Loucy (cell line): ENCODE data around the gene NEUROG3.

Experiments
- H2AFZ ChIP-seq: fragments of 200-600 bp; sonication (generic); 2 replicates; pipeline ENCODE4 v1.6.0; 2016; ENCODE audit warnings: antibody characterized with exemption, mild to moderate bottlenecking, low read length, moderate library complexity
- H3F3A ChIP-seq: fragments of 200-600 bp; 2 replicates; pipeline ENCODE4 v1.6.0; 2016; ENCODE audit warnings: antibody characterized with exemption, low read depth, mild to moderate bottlenecking
- H3K27me3 ChIP-seq: fragments of 200-600 bp; sonication (generic); 2 replicates; pipeline ENCODE4 v1.6.1; 2014; ENCODE audit warnings: low read length, mild to moderate bottlenecking; ENCODE audit not compliant: insufficient read depth, poor library complexity, severe bottlenecking
- H3K36me3 ChIP-seq: fragments of 200-600 bp; sonication (generic); 2 replicates; pipeline ENCODE4 v1.6.1; 2016; ENCODE audit warnings: low read length; ENCODE audit not compliant: insufficient read depth
- H3K4me1 ChIP-seq: fragments of 200-600 bp; sonication (generic); 2 replicates; pipeline ENCODE4 v1.5.1; 2014; ENCODE audit warnings: low read length, mild to moderate bottlenecking; ENCODE audit not compliant: insufficient read depth, poor library complexity, severe bottlenecking
- H3K4me2 ChIP-seq: fragments of 200-600 bp; sonication (generic); 2 replicates; pipeline ENCODE4 v1.6.0; 2014; ENCODE audit warnings: antibody characterized with exemption, low read length, low read depth, mild to moderate bottlenecking; ENCODE audit not compliant: poor library complexity, severe bottlenecking
- H3K4me3 ChIP-seq: fragments of 200-600 bp; sonication (generic); 2 replicates; pipeline ENCODE4 v1.5.1; 2014; ENCODE audit warnings: low read length, mild to moderate bottlenecking, mixed read lengths; ENCODE audit not compliant: poor library complexity, severe bottlenecking
- H3K79me2 ChIP-seq: fragments of 200-600 bp; sonication (generic); 2 replicates; pipeline ENCODE4 v1.6.1; 2014; ENCODE audit warnings: low read length; ENCODE audit not compliant: insufficient read depth
- H3K9ac ChIP-seq: fragments of 200-600 bp; sonication (generic); 2 replicates; pipeline ENCODE4 v1.6.0; 2014; ENCODE audit warnings: mild to moderate bottlenecking, low read depth, low read length, moderate library complexity; ENCODE audit not compliant: poor library complexity, severe bottlenecking
- H3K9me2 ChIP-seq: fragments of 200-600 bp; sonication (generic); replicated peaks from 2 replicates; pipeline ENCODE4 v1.6.1; 2016; ENCODE audit warnings: low read depth, low read length, mixed read lengths
- H3K9me3 ChIP-seq: fragments of 200-600 bp; sonication (generic); 2 replicates; pipeline ENCODE4 v1.6.1; 2014; ENCODE audit warnings: mild to moderate bottlenecking, antibody characterized with exemption, low read length, low read depth; ENCODE audit not compliant: insufficient read depth
- H4K20me1 ChIP-seq: fragments of 200-600 bp; sonication (generic); 2 replicates; pipeline ENCODE4 v1.6.0; 2014; ENCODE audit warnings: antibody characterized with exemption, low read length, mild to moderate bottlenecking; ENCODE audit not compliant: insufficient read depth, poor library complexity, severe bottlenecking
- EZH2phosphoT487 ChIP-seq: fragments of 200-600 bp; IDR thresholded peaks from 2 replicates; pipeline ENCODE4 v1.6.1; 2018; ENCODE audit warnings: antibody characterized with exemption, mild to moderate bottlenecking, moderate library complexity, borderline replicate concordance
- TF ChIP-seq, protein P1 (sequence below): fragments of 200-600 bp; sonication (generic); conservative IDR thresholded peaks from 2 replicates; pipeline ENCODE4 v1.5.1; 2014; ENCODE audit warnings: mild to moderate bottlenecking, antibody characterized with exemption, low read length

The NEUROG3 gene

GRCh38 chr10:69552268-69552667, 21.0 kb downstream of the NEUROG3 start:
- Histone ChIP-seq H3K9me2 (no peaks in the 10 kb centered on the region), H3K4me3 (no peak overlapping the region), H3K9me3 (peaks cover 22% of the 10 kb centered on the region), H3K36me3 (no peaks in the 10 kb centered on the region), H3K27me3 (no peaks in the 10 kb centered on the region), H4K20me1 (no peaks in the 10 kb centered on the region), H3K4me2 (no peak overlapping the region), H3K9ac (no peak overlapping the region), H3F3A (no peaks in the 10 kb centered on the region), H3K4me1 (no peaks in the 10 kb centered on the region), H3K79me2 (no peaks in the 10 kb centered on the region), H2AFZ (no peak overlapping the region)
- TF ChIP-seq, protein P1, sequence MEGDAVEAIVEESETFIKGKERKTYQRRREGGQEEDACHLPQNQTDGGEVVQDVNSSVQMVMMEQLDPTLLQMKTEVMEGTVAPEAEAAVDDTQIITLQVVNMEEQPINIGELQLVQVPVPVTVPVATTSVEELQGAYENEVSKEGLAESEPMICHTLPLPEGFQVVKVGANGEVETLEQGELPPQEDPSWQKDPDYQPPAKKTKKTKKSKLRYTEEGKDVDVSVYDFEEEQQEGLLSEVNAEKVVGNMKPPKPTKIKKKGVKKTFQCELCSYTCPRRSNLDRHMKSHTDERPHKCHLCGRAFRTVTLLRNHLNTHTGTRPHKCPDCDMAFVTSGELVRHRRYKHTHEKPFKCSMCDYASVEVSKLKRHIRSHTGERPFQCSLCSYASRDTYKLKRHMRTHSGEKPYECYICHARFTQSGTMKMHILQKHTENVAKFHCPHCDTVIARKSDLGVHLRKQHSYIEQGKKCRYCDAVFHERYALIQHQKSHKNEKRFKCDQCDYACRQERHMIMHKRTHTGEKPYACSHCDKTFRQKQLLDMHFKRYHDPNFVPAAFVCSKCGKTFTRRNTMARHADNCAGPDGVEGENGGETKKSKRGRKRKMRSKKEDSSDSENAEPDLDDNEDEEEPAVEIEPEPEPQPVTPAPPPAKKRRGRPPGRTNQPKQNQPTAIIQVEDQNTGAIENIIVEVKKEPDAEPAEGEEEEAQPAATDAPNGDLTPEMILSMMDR, result no peak
- TF ChIP-seq EZH2phosphoT487, result no peak

DNA sequence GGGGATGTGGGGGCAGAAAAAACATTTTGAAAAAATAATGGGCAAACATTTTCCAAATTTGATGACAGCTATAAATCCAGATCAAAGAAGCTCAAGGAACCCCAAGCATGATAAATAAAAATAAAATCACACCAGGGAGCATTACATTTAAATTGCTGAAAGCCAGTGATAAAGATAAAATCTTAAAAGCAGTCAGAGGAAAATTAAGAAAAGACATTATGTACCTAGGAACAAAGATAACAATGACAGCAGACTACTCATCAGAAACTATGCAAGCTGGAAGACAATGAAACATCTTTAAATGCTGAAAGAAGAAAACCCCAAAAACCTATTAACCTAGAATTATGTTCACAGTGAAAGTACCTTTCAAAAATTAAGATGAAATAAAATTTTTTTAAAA, 23.3 kb downstream of the NEUROG3 start:
- Histone ChIP-seq H3K4me3 (no peak overlapping the region), H3K9me2 (no peaks in the 10 kb centered on the region), H3K36me3 (no peaks in the 10 kb centered on the region), H3K9me3 (peaks cover 22% of the 10 kb centered on the region), H4K20me1 (no peaks in the 10 kb centered on the region), H3K9ac (no peak overlapping the region), H3F3A (no peaks in the 10 kb centered on the region), H3K4me1 (no peaks in the 10 kb centered on the region), H2AFZ (no peak overlapping the region), H3K79me2 (no peaks in the 10 kb centered on the region), H3K4me2 (no peak overlapping the region), H3K27me3 (no peaks in the 10 kb centered on the region)
- TF ChIP-seq, protein P1, result no peak
- TF ChIP-seq EZH2phosphoT487, result no peak

- H3K4me2 ChIP-seq, result no peak overlapping the region
- no peak overlapping the region for H2AFZ ChIP-seq
- H3K4me1 ChIP-seq, result no peaks in the 10 kb centered on the region
- H3F3A ChIP-seq, result no peaks in the 10 kb centered on the region
- no peak overlapping the region for H3K9ac ChIP-seq
- peaks cover 5% of the 10 kb centered on the region; the same call in 1 of the 2 replicates for H3K9me3 ChIP-seq
- H3K4me3 ChIP-seq, result no peak overlapping the region
- H4K20me1 ChIP-seq, result no peaks in the 10 kb centered on the region
- TF ChIP-seq, protein P1, result no peak
- TF ChIP-seq EZH2phosphoT487, result no peak
- H3K36me3 ChIP-seq, result no peaks in the 10 kb centered on the region
- H3K79me2 ChIP-seq, result no peaks in the 10 kb centered on the region
- no peaks in the 10 kb centered on the region for H3K9me2 ChIP-seq
- H3K27me3 ChIP-seq, result no peaks in the 10 kb centered on the region
Measured at GRCh38 chr10:69541463-69541862, 31.8 kb downstream of the NEUROG3 start.
